GOT3 (cell line): ENCODE data around the gene SLC9A3.
"Not testable (repeated sequence)": the region's sequence is repeated elsewhere in the genome, so short reads cannot be mapped to it uniquely, and the experiment has no call there.

Experiments
- DNase-seq: peaks from one replicate; lab custom pipeline; 2025; ENCODE audit warnings: mixed read lengths; lab: John Stamatoyannopoulos, UW

SLC9A3 gene

DNA sequence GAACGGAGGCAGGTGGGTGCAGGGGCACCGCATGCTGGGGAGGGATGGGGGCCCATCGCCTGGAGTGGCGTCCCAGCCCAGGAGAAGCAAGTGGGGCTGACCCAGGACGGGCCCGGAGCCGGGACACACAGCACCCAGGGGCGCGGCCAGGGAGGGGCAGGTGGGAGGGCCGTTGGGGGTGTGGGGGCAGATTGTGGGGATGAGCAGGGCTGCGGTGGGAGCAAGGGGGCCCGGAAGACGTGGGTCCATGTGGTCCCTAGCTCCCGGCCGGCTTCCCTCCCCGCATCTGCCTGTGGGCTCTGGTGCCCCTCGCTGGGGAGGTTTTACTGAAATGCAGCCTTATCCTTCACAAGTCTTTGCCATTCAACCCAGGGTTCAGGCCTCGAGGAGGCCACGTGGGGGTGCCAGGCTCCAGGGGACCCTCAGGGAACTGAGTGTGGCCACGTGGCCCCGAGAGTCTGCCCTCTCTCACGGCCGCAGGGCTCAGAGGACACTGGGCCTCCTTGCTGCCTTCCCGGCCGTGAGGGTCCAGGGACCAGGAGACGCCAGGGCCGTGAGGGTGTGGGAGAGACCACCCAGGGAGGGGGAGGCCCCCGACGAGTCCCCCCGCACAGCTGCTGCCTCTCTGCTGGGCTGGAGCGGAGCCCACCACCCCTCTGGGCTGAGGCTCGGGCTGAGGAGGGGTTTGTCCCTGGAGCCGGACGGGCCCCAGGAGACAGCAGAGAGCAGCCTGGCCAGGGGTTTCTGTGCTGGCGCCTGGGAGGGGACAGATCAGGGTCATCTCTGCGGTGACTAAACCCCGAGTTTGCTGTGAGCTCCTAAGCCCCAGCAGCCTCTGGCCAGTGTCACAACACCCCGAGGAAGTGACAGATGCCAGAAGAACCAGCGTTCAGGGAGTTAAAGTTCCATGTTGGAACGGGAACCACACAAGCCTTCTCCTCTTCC, 35.2 kb downstream of the SLC9A3 start:
- no peak for DNase-seq

DNA sequence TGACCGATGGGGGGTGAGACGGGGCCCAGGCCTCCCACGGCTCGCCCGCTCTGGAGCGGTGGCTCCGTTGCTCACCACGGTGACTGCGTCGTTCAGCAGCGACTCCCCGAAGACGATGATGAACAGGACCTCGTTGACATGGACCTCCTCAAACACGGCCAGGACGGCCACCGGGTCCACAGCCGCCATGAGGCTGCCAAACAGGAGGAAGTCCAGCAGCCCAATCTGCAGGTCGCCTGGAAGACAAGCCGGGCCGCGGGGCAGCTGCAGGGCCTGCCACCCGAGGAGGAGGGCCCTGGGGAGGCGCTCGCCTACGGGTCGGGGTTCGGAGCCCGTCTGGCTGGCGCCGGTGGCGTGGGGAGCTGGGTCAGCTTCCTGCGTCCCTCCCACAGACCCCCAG, 36.0 kb downstream of the SLC9A3 start:
- no peak for DNase-seq

DNA sequence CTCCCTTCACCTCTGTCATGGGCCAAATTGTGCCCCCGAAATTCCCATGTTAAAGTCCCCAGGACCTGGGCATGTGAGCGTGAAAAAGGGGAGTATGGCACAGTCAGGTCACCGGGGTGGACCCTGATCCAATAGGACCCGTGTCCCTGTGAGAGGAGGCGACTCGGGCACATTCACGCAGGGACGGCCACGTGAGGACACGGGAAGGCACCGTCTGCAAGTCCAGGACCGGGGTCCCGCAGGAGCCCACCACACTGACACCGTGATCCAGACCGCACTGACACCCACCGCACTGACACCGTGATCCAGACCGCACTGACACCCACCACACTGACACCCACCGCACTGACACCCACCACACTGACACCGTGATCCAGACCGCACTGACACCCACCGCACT, 37.7 kb downstream of the SLC9A3 start:
- DNase-seq: not testable (repeated sequence)

DNA sequence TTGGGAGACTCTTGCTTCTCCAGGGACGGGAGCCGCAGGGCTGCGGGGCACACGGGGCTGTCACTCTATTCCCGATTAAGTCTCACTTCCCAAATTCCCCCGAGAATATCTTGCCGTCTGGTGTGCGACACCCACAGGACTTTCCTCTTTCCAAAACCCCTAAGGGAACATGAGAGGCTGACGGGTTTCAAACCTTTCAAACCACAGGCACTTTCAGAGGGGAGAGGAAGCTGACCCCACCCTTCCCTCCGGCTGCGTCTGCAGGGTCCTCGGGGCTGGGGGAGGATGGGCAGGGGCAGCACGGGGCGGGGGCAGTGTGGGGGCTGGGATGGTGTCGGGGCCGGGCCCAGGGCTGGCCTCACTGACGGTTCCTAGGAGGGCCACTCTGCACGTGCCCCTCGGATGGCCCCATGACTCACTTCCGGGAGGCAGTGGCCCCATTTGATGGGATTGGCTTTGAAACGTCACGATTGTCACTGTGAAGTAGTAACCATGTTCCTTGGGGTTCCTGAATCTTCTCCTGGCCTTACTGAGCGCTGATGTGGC, 38.2 kb downstream of the SLC9A3 start:
- no peak for DNase-seq

DNA sequence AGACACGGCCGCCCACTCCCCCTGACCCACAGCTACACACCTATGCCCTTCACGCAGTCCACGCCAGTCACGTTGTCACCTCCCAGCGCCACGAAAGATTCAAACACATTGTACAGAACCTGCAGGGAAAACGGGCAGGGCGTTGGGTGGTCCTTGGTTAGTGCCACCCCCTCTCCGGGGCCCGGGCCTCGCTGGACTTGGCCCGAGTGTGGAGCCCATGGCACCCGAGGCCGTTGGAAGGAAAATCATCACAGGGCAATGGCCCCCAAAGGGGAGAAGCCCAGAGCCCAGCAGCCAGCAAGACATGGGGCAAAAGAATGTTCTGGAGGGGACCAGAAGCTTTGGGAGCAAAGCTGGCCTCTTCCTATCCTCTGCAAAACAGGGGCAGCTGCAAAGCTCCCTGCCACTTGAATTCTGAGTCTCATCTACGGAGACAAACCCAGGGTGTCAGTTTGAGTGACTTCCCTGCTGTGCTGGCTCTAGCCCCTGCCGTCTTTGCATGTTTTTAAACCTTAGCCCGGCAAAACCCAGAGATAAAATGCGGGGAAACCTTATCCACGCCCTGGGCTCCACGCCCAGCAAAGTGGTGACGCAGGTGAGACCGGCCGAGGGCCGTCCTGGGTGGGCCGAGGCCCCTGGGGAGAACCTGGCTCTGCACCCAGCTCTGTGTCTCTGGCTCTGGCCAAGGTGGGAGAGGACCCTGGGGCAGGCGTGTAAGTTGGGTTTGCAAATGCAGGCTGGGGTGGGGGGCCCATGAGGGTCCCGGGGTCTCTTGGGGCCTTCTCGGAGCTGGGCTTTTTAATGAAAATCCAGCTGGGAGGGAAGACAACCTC, 38.9 kb downstream of the SLC9A3 start:
- no peak for DNase-seq

DNA sequence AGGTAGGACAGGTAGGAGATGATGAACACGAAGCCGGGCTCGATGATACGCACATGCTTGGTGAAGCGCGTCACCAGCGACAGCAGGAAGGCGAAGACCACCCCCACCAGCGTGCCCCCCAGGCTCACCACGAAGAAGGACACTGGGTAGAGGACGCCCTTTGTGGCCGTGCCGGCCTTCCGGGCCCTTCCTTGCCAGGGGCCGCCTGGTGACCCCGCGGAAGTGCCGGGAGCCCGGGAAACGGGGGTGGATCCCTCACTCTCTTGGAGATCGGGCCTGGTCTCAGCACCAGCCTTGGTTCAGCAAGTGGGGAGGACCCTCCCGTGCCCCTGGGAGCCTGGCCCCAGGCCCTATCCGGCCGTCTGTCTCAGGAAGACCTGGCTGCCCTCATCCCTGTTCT, 39.7 kb downstream of the SLC9A3 start:
- no peak for DNase-seq

DNA sequence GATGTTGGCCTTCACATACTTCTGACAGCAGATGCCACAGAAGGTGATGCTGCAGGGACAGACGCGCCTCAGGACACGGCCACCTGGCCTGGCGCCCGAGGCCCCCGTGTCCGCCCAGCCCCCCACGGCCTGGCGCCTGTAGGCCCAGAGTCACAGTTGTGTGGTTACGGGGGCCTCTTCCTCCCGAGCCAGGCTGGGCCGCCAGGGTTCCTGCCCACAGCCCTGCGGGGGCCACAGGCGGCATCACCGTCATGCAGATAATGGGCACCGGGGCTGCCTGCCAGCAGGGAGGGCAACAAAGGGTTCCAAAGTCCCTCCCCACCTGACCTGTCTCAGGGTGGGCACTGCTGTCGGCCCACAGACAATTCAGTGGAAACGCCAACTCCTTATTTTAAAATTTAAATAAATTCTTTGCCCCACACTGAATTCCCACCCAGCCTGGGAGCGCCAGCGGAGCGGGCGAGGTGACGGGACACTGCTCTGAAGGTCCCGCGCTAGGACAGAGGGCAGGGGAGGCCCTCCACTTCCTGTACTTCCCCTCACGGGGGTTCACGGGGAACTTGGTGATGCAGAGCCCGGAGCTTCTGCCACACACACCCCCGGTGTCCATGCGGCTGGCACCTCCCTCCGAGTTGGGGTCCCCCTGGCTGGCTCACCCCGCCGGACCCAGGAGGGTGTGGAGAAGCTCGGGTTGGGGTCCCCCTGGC, 40.7 kb downstream of the SLC9A3 start:
- DNase-seq: no peak

DNA sequence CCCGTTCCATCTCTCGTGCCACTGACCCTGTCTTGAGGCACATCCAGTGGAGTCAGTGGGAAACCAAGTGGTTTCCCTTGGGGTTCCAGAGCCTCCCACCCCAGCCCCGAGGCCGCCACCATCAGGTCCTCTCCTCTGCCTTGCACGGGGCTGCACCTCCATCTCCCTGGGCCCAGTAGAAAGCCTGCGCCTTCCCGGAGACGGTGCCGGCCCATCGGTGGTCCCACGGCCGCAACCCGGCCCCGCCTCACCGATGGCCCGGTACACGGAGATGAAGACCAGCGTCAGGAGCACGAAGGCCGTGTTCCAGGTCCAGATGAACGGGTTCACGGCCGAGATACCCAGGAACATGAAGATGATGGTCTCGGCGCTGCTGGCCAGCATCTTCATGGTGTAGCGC, 41.2 kb downstream of the SLC9A3 start:
- DNase-seq: no peak

DNA sequence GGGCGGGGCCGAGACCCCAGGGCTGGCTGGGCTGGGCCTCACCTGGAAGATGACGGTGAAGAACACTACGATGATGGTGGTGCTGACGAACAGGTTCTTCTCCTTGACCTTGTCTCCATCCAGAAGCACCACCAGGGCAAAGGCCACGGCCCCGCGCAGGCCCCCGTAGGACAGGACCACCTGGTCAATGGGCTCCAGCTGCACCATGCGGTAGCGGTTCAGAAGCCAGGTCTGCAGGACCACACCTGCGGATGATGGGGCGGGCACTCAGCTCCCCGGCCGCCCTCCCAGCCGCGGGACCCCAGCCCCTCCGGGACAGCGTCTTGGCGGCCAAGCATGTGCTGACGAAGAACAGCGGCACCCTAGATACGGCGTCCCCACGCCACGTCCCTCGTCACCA, 41.7 kb downstream of the SLC9A3 start:
- no peak for DNase-seq

DNA sequence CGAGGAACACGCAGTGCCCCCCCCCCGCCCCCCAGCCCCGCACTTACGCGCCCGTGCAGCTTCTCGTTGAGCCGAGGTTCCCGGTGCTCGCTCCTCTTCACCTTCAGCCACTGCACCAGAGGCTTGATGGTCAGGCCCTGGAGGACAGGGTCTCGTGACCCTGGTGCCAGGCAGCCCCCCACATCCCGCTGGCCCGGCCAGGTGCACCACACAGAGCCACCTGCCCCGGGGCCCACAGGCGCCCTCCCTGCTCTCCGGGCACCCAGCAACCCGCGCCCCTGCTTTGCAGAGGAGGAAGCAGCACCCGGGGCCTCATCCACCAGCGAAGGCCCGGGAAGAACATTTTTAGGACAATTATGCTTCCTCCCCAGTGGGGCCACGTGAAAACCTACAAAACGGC, 42.2 kb downstream of the SLC9A3 start:
- DNase-seq: no peak

DNA sequence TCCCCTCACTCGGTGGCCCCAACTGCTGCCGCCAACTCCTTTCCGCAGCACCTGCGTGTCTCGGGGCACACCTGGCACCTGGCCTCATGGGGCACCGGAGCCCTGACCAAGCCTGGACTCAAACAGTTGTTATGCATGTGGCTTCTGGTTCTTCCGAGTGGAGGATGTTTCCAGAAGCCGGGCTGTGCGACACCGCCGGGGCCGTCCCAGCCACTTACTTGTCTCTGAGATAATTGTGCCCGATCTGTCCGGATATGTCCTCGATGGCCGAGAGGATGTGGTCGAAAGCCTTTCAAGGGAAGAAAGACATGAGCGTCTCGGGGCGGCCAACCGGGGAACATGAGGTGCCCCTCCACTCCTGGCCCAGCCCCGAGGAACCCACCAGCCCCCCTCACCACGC, 42.9 kb downstream of the SLC9A3 start:
- no peak for DNase-seq

DNA sequence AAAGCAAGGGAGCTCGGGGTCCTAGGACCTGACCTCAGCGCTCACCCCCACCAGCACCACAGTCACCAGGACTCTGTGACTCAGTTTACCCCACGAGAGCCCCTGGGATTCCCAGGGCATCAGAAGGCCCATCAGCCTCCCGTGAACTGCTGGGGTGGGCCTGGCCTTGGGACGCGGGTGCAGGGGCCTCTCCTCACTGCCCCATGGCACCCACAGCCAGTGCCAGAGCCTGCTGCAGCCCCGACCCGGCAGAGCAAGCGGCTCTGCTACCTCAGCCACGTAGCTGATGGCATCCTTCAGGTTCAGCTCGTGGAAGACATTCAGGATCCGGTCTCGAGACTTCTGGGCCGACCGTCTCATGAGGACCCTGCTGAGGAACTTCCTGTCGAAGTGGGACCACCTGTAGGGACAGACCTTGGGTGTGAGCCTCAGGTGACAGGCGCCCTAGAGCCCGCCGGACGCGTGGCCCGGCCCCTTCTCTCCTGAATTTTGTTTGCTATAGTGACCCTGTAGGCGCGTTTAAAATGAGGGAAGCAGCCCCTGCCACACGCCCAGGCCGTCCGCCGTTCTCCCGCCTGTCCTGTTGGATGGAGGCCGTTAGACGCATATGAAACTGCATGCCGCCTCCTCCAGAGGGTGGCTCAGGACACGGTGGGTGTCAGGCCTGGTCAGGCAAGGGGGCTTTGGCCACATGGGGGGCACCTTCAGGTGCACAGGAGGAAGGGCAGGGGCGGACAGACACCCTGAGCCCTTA, 44.5 kb downstream of the SLC9A3 start:
- no peak for DNase-seq

DNA sequence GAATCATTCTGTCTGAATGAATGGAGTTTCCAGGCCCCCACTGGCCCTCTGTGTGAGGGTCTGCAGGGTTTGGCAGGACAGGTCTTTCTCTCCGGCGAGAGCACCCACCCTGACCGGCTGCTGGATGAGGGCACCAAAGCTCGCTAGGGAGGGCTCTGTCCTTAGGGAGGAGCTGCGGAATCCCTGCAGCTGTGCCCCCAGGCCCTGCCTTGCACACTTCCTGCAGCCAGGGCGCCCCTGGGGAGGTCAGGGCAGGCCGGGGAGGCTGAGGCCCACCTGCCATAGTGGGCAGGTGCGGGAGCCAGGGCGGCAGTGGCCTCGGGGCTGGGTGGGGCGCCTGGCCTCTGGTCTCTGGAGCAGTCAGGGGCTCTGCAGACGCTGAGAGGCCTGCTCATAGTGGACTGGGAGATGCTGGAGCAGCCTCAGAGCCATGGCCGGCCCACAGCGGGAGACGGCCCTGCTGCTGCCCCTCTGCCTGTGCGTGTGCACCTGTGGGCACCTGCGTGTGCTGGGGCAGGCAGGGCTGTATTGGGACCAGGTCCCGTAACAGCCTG, 45.2 kb downstream of the SLC9A3 start:
- DNase-seq: no peak

DNA sequence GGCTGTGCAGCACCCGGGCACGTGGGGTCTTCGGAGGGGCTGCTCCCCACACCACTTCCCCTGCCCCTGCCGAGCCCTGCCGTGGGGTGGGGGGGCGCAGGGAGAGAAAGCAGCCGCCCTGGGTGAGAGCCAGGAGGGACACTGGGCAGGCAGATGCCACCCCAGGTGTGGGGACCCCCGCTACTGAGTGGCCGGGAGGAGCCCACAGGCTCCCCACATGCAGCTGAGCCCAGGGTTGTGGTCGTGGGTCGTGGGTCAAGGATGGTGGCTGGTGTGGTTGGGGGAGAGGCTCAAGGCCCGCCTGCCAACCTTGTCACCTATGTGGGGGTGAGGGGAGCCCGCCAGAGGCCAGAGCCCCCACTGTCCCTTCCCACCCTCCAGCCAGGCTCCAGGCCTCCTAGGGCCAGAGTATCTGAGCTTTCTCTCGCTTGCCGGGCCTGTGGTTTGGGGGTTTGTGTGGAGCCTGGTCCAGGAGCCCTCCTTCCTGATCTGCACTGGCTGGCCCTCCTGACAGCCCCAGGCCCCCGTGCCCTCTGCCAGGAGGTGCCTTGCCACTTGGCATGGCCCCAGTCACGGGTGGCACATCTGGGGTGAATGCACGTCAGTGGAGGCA, 45.8 kb downstream of the SLC9A3 start:
- no peak for DNase-seq

DNA sequence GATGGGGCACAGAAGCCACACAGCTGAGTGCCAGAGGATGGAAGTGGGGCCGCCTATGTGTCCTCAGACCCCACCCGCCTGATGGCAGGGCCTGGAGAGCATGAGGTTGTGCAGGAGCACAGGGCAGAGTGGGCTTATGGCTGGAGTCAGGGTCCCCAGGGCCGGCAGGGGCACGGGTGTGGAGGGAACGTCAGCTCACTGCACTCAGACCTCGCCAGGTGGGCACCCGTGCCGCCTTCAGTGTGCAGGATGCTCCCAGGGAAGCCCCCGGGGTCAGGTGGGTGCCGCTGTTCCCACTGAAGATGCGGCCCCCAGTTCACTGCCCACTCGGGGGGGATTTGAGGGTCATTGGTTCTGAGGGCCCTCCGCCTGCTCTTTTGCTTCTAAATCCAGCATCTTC, 46.4 kb downstream of the SLC9A3 start:
- DNase-seq: no peak

DNA sequence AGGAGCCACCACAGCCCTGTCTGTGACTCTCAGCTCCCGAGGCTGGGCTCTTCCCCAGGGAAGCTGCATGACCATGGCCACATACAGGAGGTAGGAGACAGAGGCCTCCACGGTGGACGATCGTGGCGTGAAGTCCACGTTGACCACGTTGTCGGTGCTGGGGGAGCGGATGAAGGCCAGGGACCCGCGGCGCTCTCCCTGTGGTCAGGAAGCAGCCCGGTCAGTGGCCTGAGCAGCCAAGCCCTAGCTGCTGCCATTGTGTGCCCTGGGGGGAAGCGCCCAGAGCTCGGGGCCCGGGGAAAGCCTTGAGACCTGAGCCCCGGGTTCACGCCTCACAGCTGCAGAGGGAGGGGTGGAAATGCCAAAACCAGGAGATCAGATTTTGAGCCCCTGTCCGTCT, 47.0 kb downstream of the SLC9A3 start:
- no peak for DNase-seq

DNA sequence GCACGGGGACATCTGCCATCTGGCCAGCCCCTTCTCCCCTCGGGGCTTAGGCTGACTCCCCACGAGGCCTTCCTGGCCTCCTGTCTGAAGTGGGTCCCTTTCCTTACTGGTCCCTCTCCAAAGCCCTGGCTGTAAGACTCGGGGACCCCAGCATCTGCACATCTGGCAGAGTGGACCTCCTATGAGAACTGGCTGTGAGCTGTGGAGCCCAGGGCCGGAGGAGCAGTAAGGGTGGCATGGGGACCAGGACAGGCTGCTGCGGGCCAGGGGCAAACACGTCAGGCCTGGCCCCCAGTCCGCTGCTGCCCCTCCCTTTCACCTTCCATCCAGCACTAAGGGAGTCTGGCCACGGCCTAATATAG, 47.5 kb downstream of the SLC9A3 start:
- no peak for DNase-seq

DNA sequence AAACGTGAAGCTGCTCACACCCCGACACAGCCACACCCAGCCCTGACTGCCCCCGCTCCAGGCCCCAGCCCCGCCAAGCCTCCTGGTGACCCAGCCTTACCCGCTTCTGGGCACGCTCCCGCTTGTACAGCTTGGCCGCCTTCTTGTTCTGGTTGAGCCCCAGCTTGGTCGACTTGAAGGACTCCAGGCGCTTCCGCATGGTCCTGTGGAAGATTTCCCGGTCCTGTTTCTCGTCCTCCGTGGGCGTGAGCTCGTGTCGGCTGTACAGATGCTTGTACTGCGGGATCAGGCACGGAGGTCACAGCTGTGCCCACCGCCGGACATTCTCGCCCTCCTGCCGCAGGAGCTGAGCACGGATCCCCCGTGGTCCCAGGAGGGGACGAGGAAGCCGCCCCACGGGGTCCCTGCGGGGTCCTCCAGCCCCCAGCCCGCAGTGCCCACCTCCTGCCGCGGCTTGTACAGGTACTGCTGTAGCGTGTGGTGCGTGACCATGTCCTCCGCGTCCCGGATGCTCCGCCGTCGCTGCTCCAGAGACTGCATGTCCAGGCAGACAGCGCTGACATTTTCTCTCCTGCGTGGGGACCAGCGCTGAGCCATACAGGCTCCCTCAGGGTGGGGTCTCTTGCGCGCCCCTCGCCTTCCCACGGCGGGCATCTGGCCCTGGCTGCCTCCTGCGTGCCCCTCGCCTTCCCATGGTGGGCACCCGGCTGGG, 48.0 kb downstream of the SLC9A3 start:
- DNase-seq: no peak

DNA sequence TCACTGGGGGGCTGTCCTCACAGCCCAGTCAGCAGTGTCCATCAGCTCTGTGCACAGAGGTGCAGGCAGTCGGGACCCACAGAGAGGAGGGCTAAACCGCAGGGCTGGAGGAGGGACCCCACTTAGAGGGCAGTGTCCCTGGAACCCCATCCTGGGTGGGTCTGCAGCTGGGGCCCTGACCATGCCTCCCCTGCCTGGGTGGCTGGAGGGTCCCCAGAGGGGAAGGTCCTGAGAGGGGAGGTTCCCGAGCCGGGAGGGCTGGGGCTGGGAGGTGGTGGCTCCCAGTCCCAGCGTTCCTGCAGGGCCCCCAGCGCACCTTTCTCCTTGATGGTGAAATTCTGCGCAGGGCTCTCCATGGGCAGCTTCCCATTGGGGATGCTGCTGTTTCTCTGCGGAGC, 48.5 kb downstream of the SLC9A3 start:
- DNase-seq: no peak
